ENCODE data around the gene WLS.
A peak's percentile ranks its signal among the peaks of the same experiment; 100 is the strongest.

WLS gene

DNA sequence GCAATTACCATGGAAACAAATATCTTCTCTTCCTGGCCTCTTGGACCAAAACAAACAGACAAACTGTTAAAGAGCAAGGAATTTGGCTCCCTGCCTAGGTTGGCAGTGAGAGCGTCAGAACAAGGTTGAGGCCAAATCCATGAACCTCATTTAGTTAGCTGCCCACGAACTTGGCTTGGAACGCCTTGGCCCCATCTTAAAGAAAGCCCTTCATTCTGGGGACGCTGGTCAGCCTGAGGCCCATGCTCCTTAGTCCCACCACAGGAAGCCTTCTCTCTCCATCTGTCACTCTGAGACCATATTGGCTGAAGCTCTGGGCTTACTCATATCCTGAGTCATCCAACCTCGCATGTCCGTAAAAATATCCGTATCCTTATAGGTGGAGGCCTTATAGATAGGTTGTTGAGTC, 119.5 kb downstream of the WLS start:
- FAIRE-seq: peak; percentile 90
- no peak for TF ChIP-seq POLR2A (IDR thresholded peaks at IDR 0.05; ENCODE audit: low read depth, low read length)
- DNase-seq (ENCODE audit: insufficient read length, low spot score): peak; percentile 42

DNA sequence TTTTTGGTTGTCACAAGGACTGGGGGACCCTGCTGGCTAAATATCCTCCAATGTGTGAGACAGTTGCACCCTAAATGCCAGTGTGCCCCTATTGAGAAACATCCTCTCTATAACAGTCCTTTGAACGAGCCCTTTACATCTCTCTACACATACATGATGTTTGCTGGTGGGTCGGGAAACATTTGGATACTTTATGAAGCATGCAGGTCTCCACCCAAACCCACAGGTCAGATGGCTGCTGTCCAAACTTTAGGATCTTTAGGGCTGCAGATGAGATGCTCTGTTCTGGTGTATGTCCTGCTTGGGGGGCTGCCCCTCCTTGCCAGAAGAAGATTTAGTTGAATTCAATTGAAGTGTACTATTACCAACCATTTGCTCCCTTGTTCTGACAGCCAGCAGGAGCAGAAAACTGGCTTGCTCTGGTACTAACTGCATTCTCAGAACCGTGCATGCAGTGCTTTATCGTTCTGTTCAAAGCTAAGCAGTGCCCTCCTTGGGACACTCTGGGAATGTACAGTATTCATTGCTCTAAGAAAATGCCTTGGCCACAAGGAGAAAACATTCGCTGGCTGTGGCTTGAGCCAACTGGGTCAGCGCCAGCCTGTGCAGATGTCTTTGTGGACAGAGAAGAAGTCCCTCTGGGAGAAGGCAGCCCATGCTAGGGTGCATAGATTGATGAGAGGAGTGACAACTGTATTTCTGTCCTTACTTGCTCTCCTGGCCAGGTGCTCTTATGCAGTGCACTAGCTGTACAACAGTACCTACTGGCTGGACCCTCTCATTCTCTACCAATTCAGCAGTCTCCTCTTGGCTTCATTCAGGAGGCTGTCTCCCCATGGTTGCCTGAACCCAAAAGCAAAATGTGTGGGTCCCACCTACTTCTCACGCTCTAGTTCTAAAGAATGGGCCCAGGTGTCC, 120.5 kb downstream of the WLS start:
- TF ChIP-seq POLR2A (IDR thresholded peaks at IDR 0.05; ENCODE audit: low read depth, low read length): no peak
- peak; percentile 49 for DNase-seq (ENCODE audit: insufficient read length, low spot score)
- peak; percentile 92 for FAIRE-seq

DNA sequence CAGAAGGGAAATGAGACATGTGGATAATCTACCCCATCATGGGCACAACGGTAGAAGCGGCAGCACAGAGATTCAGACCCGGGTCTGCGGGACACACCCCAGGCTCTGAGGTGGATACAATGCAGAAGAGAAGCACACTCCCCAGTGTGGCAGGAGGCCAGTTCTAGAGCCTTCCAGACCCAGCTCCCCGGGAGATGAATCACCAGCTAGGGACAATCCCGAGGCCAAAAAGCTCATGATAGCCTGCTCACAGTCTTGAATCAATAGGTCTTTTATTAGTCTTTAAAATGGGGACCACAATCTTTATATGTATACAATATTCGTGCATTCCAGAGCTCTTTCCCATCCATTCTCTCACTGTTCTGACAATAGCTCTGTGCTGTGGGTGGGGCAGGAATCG, 124.6 kb downstream of the WLS start:
- no peak for TF ChIP-seq POLR2A (IDR thresholded peaks at IDR 0.05; ENCODE audit: low read depth, low read length)
- no peak for DNase-seq (ENCODE audit: insufficient read length, low spot score)
- FAIRE-seq: no peak

DNA sequence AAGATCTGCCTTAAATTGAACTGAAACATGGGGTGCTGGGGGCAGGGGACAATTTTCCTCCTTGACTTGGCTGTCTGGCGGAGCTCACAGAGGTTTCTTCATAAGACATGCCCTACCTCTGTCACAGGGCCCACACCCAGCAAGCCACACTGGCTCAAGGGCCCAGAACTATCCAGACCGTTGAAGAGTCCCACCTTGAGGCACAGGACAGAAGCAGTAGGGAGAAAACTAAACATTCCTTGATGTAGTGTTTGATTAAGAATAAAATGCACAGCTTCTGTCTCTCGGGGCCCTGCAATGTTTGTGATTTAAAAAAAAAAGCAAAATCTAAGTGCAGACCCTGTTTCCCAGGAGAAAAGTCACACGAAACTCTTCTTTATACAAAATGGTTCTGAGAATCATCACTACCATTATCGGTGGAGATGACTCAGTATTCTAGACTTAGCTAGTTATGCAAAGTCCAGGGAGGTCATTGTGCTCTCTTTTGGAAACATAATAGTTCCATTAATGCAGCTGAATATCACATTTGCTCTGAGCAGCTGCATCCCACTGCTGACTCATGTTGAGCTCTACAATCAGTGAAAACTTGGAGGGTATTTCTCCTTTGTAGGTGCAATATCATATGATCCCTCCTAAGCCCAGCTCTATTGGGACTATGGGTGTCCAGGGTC, 128.3 kb downstream of the WLS start:
- TF ChIP-seq POLR2A (IDR thresholded peaks at IDR 0.05; ENCODE audit: low read depth, low read length): no peak
- no peak for DNase-seq (ENCODE audit: insufficient read length, low spot score)
- FAIRE-seq: no peak

DNA sequence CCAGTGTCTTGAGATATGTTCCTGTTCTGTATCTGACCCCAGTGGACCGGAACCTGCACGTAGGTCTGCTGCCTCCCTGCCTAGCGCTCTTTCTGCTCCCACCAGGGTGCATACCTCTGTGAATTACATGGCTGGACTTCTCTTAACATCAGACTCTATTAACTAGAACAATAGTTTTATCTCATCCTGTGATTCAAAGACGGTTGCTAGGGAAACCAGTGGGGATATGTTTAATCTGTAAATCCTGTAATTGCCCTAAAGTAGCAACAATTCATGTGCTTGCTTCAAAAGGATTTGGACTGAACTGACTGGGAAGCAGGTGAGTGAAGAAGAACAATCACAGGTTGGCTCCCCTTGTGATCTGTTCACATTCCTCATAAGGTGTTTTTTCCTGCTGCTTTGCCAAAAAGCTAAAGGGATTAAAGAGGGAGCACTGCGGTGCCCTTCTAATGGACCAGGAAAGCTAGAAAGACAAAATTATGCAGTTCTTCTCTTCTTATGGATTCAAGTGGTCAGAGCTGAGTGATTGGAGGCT, 129.2 kb downstream of the WLS start:
- FAIRE-seq: no peak
- no peak for DNase-seq (ENCODE audit: insufficient read length, low spot score)

DNA sequence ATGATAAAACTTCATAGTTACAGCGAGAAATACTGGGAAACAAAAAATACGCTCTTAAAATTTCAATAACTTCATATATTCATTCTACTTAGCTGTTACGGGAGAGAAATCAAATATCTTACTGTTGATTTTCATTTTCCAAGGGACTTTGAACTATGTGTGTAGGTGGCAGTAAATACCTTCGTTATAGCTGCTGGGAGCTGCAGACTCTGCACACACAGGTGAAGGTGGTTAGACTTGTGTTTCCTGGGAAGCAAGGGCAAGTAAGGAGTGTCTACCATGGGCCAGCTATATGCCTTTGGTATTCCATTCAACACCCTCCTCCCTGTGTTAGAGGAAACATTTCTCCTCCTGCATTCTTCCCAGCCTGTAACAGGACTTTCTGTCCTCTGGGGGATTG, 130.5 kb downstream of the WLS start:
- DNase-seq (ENCODE audit: insufficient read length, low spot score) (no peak), FAIRE-seq (no peak)
- TF ChIP-seq POLR2A (IDR thresholded peaks at IDR 0.05; ENCODE audit: low read depth, low read length): no peak

More for the DNA sequence above, 129.2 kb downstream of the WLS start:
- TF ChIP-seq POLR2A (IDR thresholded peaks at IDR 0.05; ENCODE audit: low read depth, low read length): no peak

DNA sequence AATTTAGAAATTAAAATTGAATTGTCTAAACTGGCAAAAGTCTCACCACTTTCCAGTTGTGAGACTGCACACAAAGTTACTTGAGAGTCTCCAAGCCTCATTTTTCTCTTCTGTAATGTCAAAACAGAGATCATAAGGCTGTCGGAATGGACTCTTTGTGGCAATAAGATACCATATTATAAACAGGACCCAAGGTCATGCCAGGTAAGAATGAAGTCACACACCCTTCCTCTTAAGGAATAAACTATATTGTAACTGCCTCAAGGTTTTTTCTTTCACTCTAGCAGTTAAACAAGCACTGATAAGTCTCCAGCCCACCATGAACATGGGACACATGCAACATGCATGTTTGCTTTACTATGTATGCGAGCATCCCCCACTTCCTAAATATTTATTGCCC, 131.8 kb downstream of the WLS start:
- DNase-seq (ENCODE audit: insufficient read length, low spot score) (no peak), FAIRE-seq (no peak)
- TF ChIP-seq POLR2A (IDR thresholded peaks at IDR 0.05; ENCODE audit: low read depth, low read length): no peak

DNA sequence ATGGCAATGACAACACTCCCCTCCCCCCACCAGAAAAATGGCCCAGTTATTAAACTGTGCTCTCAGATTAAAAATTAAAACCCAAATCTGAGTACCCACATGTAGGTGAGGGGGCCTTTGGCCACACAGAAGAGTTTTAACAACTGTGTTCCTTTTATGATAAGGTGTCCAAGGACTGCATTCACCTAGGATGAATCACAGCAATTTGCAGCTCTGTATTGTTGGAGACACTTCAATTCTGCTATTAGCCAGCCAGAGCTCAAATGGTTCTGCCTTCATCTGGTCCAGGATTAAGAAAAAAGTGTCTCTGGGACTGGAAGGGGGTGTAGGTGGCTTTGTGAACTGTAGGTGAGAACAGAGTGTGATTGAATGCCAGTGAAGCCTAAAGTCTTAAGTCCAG, 138.6 kb downstream of the WLS start:
- TF ChIP-seq POLR2A (IDR thresholded peaks at IDR 0.05; ENCODE audit: low read depth, low read length): no peak
- DNase-seq (ENCODE audit: insufficient read length, low spot score) (no peak), FAIRE-seq (no peak)

DNA sequence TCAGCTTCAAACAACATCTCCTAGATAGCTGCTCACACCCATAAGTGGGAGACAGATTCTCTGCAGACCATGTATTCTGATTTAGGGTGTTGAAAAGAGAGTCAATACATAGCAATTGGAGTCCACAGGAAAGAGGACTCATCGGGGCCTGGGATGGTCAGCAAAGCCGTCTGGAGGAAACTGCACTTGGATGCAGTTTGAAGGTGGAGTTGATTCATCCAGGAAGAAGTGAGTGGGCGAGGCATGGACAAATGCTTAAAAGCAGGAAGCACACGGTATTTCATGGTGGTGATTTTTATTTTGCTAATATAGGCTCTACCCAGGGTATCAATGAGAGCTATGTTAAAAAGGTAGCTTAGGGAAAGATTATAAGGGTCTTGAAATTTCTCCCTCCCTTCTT, 145.1 kb downstream of the WLS start:
- DNase-seq (ENCODE audit: insufficient read length, low spot score): no peak
- FAIRE-seq: no peak
- TF ChIP-seq POLR2A (IDR thresholded peaks at IDR 0.05; ENCODE audit: low read depth, low read length): no peak

DNA sequence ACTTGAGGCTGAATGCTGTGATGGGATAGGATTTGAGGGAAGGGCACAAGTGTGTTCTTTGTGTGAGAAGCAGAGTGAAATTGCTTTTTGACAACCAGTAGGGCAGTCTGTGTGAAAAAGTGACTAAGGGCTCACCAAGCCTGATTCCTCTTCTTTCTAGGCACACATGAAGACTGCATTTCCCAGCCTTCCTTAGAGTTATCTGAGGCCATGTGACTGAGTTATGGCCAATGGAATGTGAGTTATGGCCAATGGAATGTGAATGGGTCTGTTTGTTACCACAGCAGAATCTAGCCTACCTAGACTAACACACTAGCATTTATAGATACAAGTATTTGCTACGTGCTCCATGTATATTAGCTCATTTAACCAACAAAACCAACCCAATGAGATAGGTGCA, 146.6 kb downstream of the WLS start:
- DNase-seq (ENCODE audit: insufficient read length, low spot score): no peak
- no peak for TF ChIP-seq POLR2A (IDR thresholded peaks at IDR 0.05; ENCODE audit: low read depth, low read length)
- no peak for FAIRE-seq

DNA sequence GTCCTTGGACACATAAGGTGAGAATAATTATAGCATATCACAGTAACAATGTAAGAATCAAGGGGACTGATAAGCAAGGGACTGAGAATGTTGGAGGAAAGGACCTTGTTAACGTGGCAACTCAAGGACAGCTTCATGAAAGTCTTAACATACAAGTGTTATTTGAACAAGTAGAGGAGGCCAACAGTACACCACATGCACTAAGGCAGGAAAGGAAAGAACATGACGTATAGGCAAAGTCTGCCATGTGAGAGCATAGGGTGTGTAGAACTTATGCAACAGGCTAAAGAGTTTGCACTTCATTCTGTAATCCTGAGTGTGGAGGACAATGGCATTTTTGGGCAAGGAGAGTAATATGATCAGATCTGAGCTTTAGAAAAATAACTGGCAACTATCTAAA, 148.6 kb downstream of the WLS start:
- no peak for TF ChIP-seq POLR2A (IDR thresholded peaks at IDR 0.05; ENCODE audit: low read depth, low read length)
- no peak for DNase-seq (ENCODE audit: insufficient read length, low spot score)
- FAIRE-seq: no peak

DNA sequence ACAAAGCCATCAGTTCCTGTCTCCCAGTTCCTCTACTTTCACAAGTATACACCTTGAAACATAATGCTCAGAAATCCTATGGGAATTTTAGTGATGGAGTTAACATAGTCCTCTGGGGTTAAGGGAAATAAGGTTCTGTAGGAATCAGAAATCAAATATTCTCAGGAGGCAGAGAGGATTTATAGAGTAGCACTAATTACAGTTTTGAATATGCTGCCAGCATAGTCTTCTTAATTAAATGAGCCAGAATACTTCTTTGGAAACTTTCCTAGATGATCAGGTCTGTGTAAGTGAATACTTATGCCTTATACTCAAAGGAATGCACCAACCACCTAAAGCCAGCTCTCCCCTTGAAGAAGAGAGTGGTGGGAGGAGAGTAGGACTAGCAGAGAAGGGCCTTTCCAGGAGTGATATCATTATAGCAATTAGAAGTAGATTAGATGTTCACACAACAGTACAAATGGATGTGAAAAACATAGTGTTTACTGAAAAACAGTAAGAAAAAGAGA, 150.5 kb downstream of the WLS start:
- DNase-seq (ENCODE audit: insufficient read length, low spot score) (no peak), FAIRE-seq (no peak)
- TF ChIP-seq POLR2A (IDR thresholded peaks at IDR 0.05; ENCODE audit: low read depth, low read length): no peak

DNA sequence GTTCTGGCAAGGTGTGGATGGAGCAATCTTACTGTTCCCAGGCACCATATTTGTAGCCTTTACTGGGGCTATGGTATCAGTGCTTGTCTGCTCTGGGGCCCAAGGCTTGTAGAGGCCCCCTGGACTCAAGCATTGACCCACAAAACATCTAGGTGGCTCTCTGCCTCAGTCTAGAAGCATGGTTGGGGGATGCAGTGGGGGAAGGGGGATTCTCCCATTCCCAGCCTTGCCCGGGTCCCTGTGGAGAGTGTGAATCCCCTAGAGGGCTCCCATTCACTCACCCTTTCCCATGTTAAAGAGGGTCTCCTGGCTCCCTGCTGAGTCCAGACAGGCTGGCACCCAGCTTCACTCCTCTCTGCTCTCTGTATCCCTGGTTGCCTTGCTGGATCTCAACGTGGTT, 153.7 kb downstream of the WLS start:
- FAIRE-seq: no peak
- DNase-seq (ENCODE audit: insufficient read length, low spot score): no peak
- TF ChIP-seq POLR2A (IDR thresholded peaks at IDR 0.05; ENCODE audit: low read depth, low read length): no peak

Data from H54 (cell line).